OCI-M1 (cell line): ENCODE data around the gene GRAMD1B.

Source experiments
- DNase-seq: peaks from one replicate; lab custom pipeline; 2025; lab: John Stamatoyannopoulos, UW

Gene GRAMD1B

GRCh38 chr11:123409456-123410217 lies 20.4 kb upstream of the GRAMD1B start:
- DNase-seq = no peak

- DNase-seq = no peak
Measured at GRCh38 chr11:123410218-123410549, 19.9 kb upstream of the GRAMD1B start.

- peak; percentile 84 for DNase-seq
Measured at GRCh38 chr11:123413636-123414035, 16.4 kb upstream of the GRAMD1B start.

- no peak for DNase-seq
Measured at GRCh38 chr11:123416566-123416965, 13.5 kb upstream of the GRAMD1B start.

- no peak for DNase-seq
Measured at GRCh38 chr11:123418351-123419114, 11.5 kb upstream of the GRAMD1B start.

- peak; percentile 24 for DNase-seq
Measured at GRCh38 chr11:123419731-123420452, 10.2 kb upstream of the GRAMD1B start.

- DNase-seq = peak; percentile 90
Measured at GRCh38 chr11:123421589-123421988, 8.5 kb upstream of the GRAMD1B start.

GRCh38 chr11:123425367-123425766 lies 4.7 kb upstream of the GRAMD1B start:
- peak; percentile 44 for DNase-seq

- no peak for DNase-seq
Measured at GRCh38 chr11:123426789-123427188, 3.3 kb upstream of the GRAMD1B start.

GRCh38 chr11:123427405-123427804 lies 2.7 kb upstream of the GRAMD1B start:
- DNase-seq = no peak

GRCh38 chr11:123428116-123428715 lies 1.9 kb upstream of the GRAMD1B start:
- no peak for DNase-seq

GRCh38 chr11:123429336-123429735 lies 733 bp upstream of the GRAMD1B start:
- no peak for DNase-seq

- no peak for DNase-seq
Measured at GRCh38 chr11:123430721-123431497, 840 bp downstream of the GRAMD1B start.

GRCh38 chr11:123431619-123432018 lies 1.6 kb downstream of the GRAMD1B start:
- no peak for DNase-seq

GRCh38 chr11:123434262-123434661 lies 4.2 kb downstream of the GRAMD1B start:
- DNase-seq = peak; percentile 65

- no peak for DNase-seq
Measured at GRCh38 chr11:123434911-123435310, 4.8 kb downstream of the GRAMD1B start.

- DNase-seq = no peak
Measured at GRCh38 chr11:123437236-123437979, 7.3 kb downstream of the GRAMD1B start.

- DNase-seq = no peak
Measured at GRCh38 chr11:123438131-123438627, 8.1 kb downstream of the GRAMD1B start.

GRCh38 chr11:123439616-123440015 lies 9.5 kb downstream of the GRAMD1B start:
- no peak for DNase-seq

GRCh38 chr11:123441161-123441560 lies 11.1 kb downstream of the GRAMD1B start:
- DNase-seq = no peak
